ENCODE results near the gene VPS54. TPM values are rescaled to one million over a fixed set of nuclear protein-coding genes. Genes with fewer than 3 reads are reported as not detected.

The VPS54 gene
- total RNA-seq, 1 donor from 2014 or later: 44.3 TPM

DNA sequence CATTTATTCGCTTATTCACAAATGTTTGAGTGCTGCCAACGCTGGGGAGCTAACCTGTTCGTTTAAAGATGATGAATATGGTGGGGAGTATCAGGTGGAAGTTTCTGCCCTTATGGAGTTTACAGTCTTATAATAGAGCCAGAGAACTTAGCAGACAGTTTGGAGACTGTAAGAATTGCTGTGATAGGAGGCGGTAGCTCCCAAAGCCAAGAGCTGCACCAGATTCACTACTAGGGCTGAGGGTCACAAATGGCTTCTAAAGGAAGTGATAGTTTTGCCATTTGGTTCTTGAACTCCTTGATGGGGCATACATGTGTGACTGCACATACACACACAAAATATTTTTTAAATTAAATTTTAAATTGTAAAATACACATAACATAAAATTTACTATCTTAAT lies 148.5 kb downstream of the VPS54 start:
- no peak for DNase-seq (ENCODE audit: low spot score)
- no peak for TF ChIP-seq EZH2 (IDR thresholded peaks at IDR 0.05)
- TF ChIP-seq EZH2phosphoT487 (IDR thresholded peaks at IDR 0.05): no peak
- no peak for TF ChIP-seq CTCF (IDR thresholded peaks at IDR 0.05)
- no peaks in the 10 kb centered on the region for H3K9me3 ChIP-seq (ENCODE audit: low read depth)
- Mint-ChIP-seq H3K4me1 (peaks cover 9% of the 10 kb centered on the region), H3K9me3 (peaks cover 11% of the 10 kb centered on the region), H3K4me3 (no peak overlapping the region), H3K36me3 (peaks cover 40% of the 10 kb centered on the region), H3K27me3 (ENCODE audit: insufficient read depth, low read depth) (peaks cover 3% of the 10 kb centered on the region), H3K27ac (no peak overlapping the region)
- no peaks in the 10 kb centered on the region for H4K20me1 ChIP-seq (ENCODE audit: low read depth)
- no peak overlapping the region for H3K4me2 ChIP-seq
- peaks cover 78% of the 10 kb centered on the region for H3K79me2 ChIP-seq (ENCODE audit: low read depth)
- H3K27me3 ChIP-seq: no peaks in the 10 kb centered on the region
- peaks cover 10% of the 10 kb centered on the region for H3K36me3 ChIP-seq
- no peak overlapping the region for H3K27ac ChIP-seq
- H3F3A ChIP-seq (ENCODE audit: low read depth): no peaks in the 10 kb centered on the region
- H3K4me3 ChIP-seq: no peak overlapping the region
- no peak overlapping the region for H3K9ac ChIP-seq
- no peak overlapping the region for H2AFZ ChIP-seq (replicated peaks)
- peaks cover 9% of the 10 kb centered on the region for H3K4me1 ChIP-seq

DNA sequence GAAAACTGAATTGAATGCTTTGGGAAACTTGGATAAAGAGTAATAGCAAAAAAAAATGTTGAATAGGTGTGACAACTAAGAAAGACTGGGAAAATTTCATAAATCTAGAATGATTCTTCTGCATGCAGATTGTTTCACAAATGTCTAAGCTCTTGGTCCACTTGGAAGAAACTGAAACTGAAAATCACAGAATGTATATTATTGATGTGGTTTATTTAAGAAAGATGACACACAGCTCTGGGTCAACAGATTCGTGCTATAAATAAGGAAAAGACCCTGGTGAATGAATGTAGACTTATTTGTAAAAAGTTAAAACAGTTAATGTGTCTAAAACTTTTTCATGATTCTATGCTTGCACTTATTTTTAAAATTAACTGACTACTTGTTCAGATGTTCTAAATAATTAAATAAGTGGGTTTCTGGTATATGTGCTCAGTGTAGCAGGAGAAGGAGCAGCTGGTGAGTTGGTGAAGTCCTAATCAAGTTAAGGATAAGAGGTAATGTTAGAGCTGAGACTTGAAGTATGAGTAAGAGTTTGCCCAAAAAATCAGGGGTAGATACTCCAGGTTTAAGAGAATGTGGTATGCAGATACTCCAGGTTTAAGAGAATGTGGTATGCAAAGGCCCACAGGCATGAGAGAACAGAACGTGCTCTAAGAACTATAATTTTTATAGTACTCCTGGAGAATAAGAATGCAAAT lies 153.1 kb downstream of the VPS54 start:
- Mint-ChIP-seq H3K4me1 (peaks cover 5% of the 10 kb centered on the region), H3K9me3 (no peaks in the 10 kb centered on the region), H3K27me3 (ENCODE audit: insufficient read depth, low read depth) (peaks cover 5% of the 10 kb centered on the region), H3K27ac (no peak overlapping the region), H3K36me3 (peaks cover 16% of the 10 kb centered on the region), H3K4me3 (no peak overlapping the region)
- no peaks in the 10 kb centered on the region for H4K20me1 ChIP-seq (ENCODE audit: low read depth)
- no peak overlapping the region for H3K27ac ChIP-seq
- no peaks in the 10 kb centered on the region for H3F3A ChIP-seq (ENCODE audit: low read depth)
- H2AFZ ChIP-seq (replicated peaks): no peak overlapping the region
- peaks cover 9% of the 10 kb centered on the region for H3K4me1 ChIP-seq
- no peaks in the 10 kb centered on the region for H3K27me3 ChIP-seq
- no peak for DNase-seq (ENCODE audit: low spot score)
- no peaks in the 10 kb centered on the region for H3K9me3 ChIP-seq (ENCODE audit: low read depth)
- H3K4me2 ChIP-seq: no peak overlapping the region
- H3K36me3 ChIP-seq: peaks cover 11% of the 10 kb centered on the region
- peaks cover 69% of the 10 kb centered on the region for H3K79me2 ChIP-seq (ENCODE audit: low read depth)
- no peak overlapping the region for H3K4me3 ChIP-seq
- TF ChIP-seq EZH2 (IDR thresholded peaks at IDR 0.05) (no peak), EZH2phosphoT487 (IDR thresholded peaks at IDR 0.05) (no peak), CTCF (IDR thresholded peaks at IDR 0.05) (no peak)
- H3K9ac ChIP-seq: no peak overlapping the region

DNA sequence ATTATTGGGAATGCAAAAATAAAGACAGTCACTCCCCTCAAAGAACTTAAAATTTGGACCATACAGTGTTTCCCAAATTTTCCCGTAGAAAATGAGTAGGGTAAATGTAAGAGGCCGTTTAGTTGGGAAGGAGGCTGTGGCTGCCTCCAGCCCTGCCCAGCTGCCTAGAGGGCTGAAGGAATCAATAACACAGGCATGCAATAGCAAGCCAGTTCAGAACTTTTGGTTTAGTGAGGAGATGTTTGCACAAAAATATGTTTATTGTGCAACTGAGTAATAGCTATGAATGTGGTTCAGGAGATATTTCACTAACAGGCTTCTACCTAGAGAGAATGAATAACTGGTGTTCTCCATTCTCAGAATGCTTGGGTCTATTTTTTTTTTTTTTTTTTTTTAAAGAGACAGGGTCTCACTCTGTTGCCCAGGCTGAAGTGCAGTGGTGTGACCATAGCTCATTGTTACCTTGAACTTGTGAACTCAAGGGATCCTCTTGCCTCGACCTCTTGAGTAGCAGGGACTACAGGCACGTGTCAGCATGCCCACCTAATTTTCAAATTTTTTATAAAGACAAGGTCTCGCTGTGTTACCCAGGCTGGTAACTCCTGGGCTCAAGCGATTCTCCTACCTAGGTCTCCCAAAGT lies 153.9 kb downstream of the VPS54 start:
- H3K27me3 ChIP-seq: no peaks in the 10 kb centered on the region
- Mint-ChIP-seq H3K4me1 (no peaks in the 10 kb centered on the region), H3K36me3 (peaks cover 18% of the 10 kb centered on the region), H3K9me3 (no peaks in the 10 kb centered on the region), H3K27me3 (ENCODE audit: insufficient read depth, low read depth) (peaks cover 3% of the 10 kb centered on the region), H3K27ac (no peak overlapping the region), H3K4me3 (no peak overlapping the region)
- H3K4me1 ChIP-seq: peaks cover under 1% of the 10 kb centered on the region
- no peak overlapping the region for H3K27ac ChIP-seq
- no peaks in the 10 kb centered on the region for H3K9me3 ChIP-seq (ENCODE audit: low read depth)
- H3K79me2 ChIP-seq (ENCODE audit: low read depth): peaks cover 63% of the 10 kb centered on the region
- H3K36me3 ChIP-seq: peaks cover 11% of the 10 kb centered on the region
- no peaks in the 10 kb centered on the region for H3F3A ChIP-seq (ENCODE audit: low read depth)
- TF ChIP-seq CTCF (IDR thresholded peaks at IDR 0.05): no peak
- no peak for TF ChIP-seq EZH2 (IDR thresholded peaks at IDR 0.05)
- TF ChIP-seq EZH2phosphoT487 (IDR thresholded peaks at IDR 0.05): no peak
- no peak overlapping the region for H3K9ac ChIP-seq
- H3K4me2 ChIP-seq: no peak overlapping the region
- no peaks in the 10 kb centered on the region for H4K20me1 ChIP-seq (ENCODE audit: low read depth)
- H3K4me3 ChIP-seq: no peak overlapping the region
- DNase-seq (ENCODE audit: low spot score): no peak
- no peak overlapping the region for H2AFZ ChIP-seq (replicated peaks)
